HG03103 (cell line): ENCODE measurements around the gene SRMS.
A peak's percentile ranks its signal among the peaks of the same experiment; 100 is the strongest.
"Not testable (repeated sequence)": the region's sequence is repeated elsewhere in the genome, so short reads cannot be mapped to it uniquely, and the experiment has no call there.

Experiments used
- ATAC-seq: cut with Tn5 transposase; IDR thresholded peaks from one replicate; pipeline ENCODE4 v1.9.1; 2021; ENCODE audit warnings: low read depth; ENCODE audit not compliant: unreplicated experiment

Gene SRMS

GRCh38 chr20:63525971-63526370 lies 21.6 kb downstream of the SRMS start:
- ATAC-seq, result no peak

GRCh38 chr20:63525185-63525584 lies 22.4 kb downstream of the SRMS start:
- ATAC-seq, result no peak

- no peak for ATAC-seq
These were observed 24.5 kb downstream of the SRMS start for GRCh38 chr20:63522981-63523611.

- ATAC-seq, result no peak
These were observed 25.3 kb downstream of the SRMS start for GRCh38 chr20:63522091-63522868.

GRCh38 chr20:63521602-63522001 lies 25.9 kb downstream of the SRMS start:
- no peak for ATAC-seq

- peak; percentile 37 for ATAC-seq
These were observed 26.5 kb downstream of the SRMS start for GRCh38 chr20:63520934-63521601.

GRCh38 chr20:63520504-63520933 lies 27.0 kb downstream of the SRMS start, which contains the start of gene PPDPF:
PPDPF (plus strand) TSS chr20:63520765; CDS start chr20:63521309, 544 bp downstream.
- peak; percentile 54 for ATAC-seq

GRCh38 chr20:63519668-63520503 lies 27.7 kb downstream of the SRMS start:
- ATAC-seq, result peak; percentile 35

- ATAC-seq, result no peak
These were observed 28.4 kb downstream of the SRMS start for GRCh38 chr20:63518946-63519667.

- ATAC-seq, result no peak
These were observed 29.1 kb downstream of the SRMS start for GRCh38 chr20:63518351-63518861.

- ATAC-seq, result no peak
These were observed 29.9 kb downstream of the SRMS start for GRCh38 chr20:63517376-63518309.

- not testable (repeated sequence) for ATAC-seq
These were observed 33.0 kb downstream of the SRMS start for GRCh38 chr20:63514520-63514919.

- no peak for ATAC-seq
These were observed 34.3 kb downstream of the SRMS start for GRCh38 chr20:63513207-63513606.

- no peak for ATAC-seq
These were observed 38.4 kb downstream of the SRMS start for GRCh38 chr20:63509088-63509564.

GRCh38 chr20:63508072-63508768 lies 39.3 kb downstream of the SRMS start:
- ATAC-seq, result no peak

GRCh38 chr20:63507083-63507743 lies 40.3 kb downstream of the SRMS start:
- no peak for ATAC-seq

- ATAC-seq, result no peak
These were observed 41.8 kb downstream of the SRMS start for GRCh38 chr20:63505723-63506122.
